Stimulated activated effector memory CD8-positive, alpha-beta T cell treated with anti-CD3 and anti-CD28 coated beads, Interleukin-12 subunit alpha, Interleukin-12 subunit beta, amount 100 ng/mL, for 72 hours (primary cell): ENCODE measurements around the gene ZBTB11.
"Not testable (repeated sequence)": the region's sequence is repeated elsewhere in the genome, so short reads cannot be mapped to it uniquely, and the experiment has no call there.

ENCODE experiments used
- ATAC-seq: fragments of 150-1000 bp; cut with Tn5 transposase; 2 replicates; pipeline ENCODE4 v1.10.0; 2021
- DNase-seq, 2 donors: peaks; one replicate each; pipeline ENCODE4 v3.0.0; 2021 to 2022; ENCODE audit warnings: low spot score in 2 of 2
- H3K27ac Mint-ChIP-seq: one replicate; pipeline ENCODE4 v1.8.0; 2022; ENCODE audit warnings: mild to moderate bottlenecking, mixed read lengths
- H3K36me3 Mint-ChIP-seq: one replicate; pipeline ENCODE4 v1.8.0; 2022; ENCODE audit warnings: mild to moderate bottlenecking, mixed read lengths
- H3K4me1 Mint-ChIP-seq: one replicate; pipeline ENCODE4 v1.8.0; 2022; ENCODE audit warnings: mixed read lengths
- H3K4me3 Mint-ChIP-seq: one replicate; pipeline ENCODE4 v1.8.0; 2022; ENCODE audit warnings: mild to moderate bottlenecking, mixed read lengths
- H3K9me3 Mint-ChIP-seq: one replicate; pipeline ENCODE4 v1.8.0; 2022; ENCODE audit warnings: mixed read lengths

Gene ZBTB11

DNA sequence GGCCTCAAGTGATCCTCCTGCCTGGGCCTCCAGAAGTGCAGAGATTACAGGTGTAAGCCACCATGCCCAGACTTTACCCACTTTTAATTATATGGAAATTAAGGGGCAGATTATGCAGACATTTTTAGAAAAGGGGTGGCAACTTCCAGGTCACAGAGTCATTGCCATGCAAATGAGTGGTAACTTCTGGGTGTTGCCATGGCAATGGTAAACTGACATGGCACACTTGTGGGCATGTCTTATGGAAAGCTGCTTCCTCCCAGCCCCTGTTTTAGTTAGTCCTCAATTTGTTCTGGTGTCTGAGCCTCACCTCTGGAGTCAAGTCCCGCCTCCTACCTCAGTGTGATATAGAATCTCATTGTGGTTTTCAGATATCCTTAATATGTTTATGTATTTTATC lies 53.3 kb downstream of the ZBTB11 start:
- no peaks in the 10 kb centered on the region for H3K4me1 Mint-ChIP-seq
- no peak overlapping the region for H3K27ac Mint-ChIP-seq
- H3K4me3 Mint-ChIP-seq, result no peak overlapping the region
- H3K9me3 Mint-ChIP-seq, result no peaks in the 10 kb centered on the region
- DNase-seq, result no peak
- H3K36me3 Mint-ChIP-seq, result no peaks in the 10 kb centered on the region
- ATAC-seq, result no peak

DNA sequence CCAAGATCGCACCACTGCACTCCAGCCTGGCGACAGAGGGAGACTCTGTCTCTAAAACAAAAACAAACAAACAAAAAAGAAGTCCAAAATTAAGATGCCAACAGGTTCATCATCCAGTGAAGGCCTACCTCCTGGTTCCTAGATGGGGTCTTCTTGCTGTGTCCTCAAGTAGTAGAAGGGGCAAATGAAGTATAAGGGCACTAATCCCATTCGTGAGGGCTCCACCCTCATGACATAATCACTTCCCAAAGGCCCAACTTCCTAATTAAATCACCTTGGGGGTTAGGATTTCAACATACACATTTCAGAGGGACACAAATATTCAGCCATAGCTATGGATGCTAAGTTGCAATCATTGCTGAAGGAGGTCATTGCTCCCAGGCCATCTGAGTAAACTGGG lies 57.2 kb downstream of the ZBTB11 start:
- no peak for DNase-seq
- H3K9me3 Mint-ChIP-seq, result no peaks in the 10 kb centered on the region
- H3K4me1 Mint-ChIP-seq, result no peaks in the 10 kb centered on the region
- no peaks in the 10 kb centered on the region for H3K36me3 Mint-ChIP-seq
- H3K27ac Mint-ChIP-seq, result no peak overlapping the region
- no peak overlapping the region for H3K4me3 Mint-ChIP-seq
- ATAC-seq, result no peak

DNA sequence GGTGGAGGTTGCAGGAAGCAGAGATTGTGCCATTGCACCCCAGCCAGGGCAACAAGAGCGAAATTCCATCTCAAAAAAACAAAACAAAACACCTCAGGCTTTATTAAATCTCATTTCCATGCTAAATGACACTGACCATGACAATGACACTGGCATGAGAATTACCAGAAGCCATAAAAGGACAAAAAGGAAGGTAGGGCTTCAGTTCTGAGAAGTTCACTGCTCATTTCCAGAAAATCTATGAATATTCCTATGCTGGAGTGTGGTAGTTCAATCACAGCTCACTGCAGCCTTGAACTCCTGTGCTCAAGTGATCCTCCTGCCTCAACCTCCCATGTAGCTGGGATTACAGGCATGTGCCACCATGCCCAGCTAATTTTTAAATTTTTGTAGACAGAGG lies 58.2 kb downstream of the ZBTB11 start:
- H3K27ac Mint-ChIP-seq, result no peak overlapping the region
- no peaks in the 10 kb centered on the region for H3K9me3 Mint-ChIP-seq
- H3K4me1 Mint-ChIP-seq, result no peaks in the 10 kb centered on the region
- no peaks in the 10 kb centered on the region for H3K36me3 Mint-ChIP-seq
- DNase-seq (no peak), ATAC-seq (no peak)
- H3K4me3 Mint-ChIP-seq, result no peak overlapping the region

DNA sequence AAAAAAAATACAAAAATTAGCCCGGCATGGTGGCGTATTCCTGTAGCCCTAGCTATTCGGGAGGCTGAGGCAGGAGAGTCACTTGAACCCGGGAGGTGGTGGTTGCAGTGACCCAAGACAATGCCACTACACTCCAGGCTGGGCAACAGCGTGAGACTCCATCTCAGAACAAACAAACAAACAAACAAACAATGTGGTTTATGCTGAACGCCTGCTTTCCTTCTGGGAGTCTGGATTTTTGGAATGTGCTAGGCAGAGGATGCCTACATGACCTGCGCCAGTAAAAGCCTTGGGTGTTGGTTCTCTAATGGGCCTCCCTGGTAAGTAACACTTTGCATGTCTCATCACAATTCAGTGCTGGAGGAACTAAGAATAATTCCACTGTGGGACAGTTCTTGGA lies 59.5 kb downstream of the ZBTB11 start:
- no peaks in the 10 kb centered on the region for H3K36me3 Mint-ChIP-seq
- H3K4me1 Mint-ChIP-seq, result no peaks in the 10 kb centered on the region
- no peak overlapping the region for H3K27ac Mint-ChIP-seq
- ATAC-seq (no peak), DNase-seq (no peak)
- no peak overlapping the region for H3K4me3 Mint-ChIP-seq
- H3K9me3 Mint-ChIP-seq, result no peaks in the 10 kb centered on the region

DNA sequence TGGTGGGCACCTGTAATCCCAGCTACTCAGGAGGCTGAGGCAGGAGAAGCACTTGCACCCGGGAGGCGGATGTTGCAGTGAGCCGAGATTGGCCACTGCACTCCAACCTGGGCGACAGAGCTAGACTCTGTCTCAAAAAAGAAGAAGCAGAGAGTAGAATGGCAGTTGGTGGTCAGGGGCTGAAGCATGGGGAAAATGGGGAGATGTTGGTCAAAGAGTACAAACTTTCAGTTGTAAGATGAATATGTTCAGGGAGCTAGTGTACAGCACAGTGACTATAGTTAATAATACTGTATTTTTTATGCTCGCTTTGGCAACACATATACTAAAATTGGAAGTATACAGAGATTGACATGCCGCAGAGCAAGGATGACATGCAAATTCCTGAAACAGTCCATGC lies 61.4 kb downstream of the ZBTB11 start:
- H3K36me3 Mint-ChIP-seq, result no peaks in the 10 kb centered on the region

DNA sequence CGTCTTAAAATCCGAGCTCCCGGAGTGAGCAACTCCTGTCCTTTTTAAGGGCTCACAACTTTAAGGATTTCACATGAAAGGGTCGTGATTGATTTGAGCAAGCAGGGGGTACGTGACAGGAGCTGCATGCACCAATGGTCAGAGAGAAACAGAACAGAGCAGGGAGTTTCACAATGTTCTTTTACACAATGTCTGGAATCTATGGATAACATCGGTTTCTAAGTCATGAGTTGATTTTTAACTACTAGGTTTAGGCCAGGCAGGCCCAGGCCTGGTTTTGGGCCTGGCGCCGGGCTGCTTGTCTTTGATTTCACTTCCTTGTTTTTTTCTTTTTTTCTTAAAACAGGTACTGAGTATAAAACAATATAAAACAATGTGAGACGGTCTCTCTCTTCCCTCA lies 63.9 kb downstream of the ZBTB11 start:
- H3K4me1 Mint-ChIP-seq, H3K9me3 Mint-ChIP-seq, H3K36me3 Mint-ChIP-seq, H3K27ac Mint-ChIP-seq, H3K4me3 Mint-ChIP-seq, DNase-seq, ATAC-seq: not testable (repeated sequence)

More for the DNA sequence above, 61.4 kb downstream of the ZBTB11 start:
- DNase-seq, result no peak
- no peaks in the 10 kb centered on the region for H3K9me3 Mint-ChIP-seq
- no peak overlapping the region for H3K27ac Mint-ChIP-seq
- ATAC-seq, result no peak
- no peak overlapping the region for H3K4me3 Mint-ChIP-seq
- no peaks in the 10 kb centered on the region for H3K4me1 Mint-ChIP-seq

DNA sequence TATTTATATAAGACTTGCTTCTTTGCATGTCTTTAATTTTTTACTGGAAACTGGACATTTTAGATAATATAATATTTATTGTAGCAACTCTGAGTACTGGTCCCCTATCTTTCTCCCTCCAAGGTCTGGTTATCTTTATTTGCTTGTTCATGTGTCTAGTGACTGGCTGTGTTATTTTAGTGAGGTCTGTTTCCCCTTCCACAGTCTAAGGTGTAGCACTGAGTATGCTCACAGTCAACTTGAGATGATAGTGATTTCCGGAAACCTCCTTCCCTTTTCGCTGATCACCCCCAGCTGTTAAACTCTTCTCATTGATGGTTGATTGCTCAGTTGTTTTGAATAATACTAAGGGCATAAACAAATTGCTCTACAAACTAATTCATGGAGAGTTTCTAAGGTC lies 65.9 kb downstream of the ZBTB11 start:
- Mint-ChIP-seq H3K27ac (no peak overlapping the region), H3K4me3 (no peak overlapping the region), H3K4me1 (no peaks in the 10 kb centered on the region), H3K9me3 (no peaks in the 10 kb centered on the region), H3K36me3 (no peaks in the 10 kb centered on the region)
- DNase-seq (no peak), ATAC-seq (no peak)

DNA sequence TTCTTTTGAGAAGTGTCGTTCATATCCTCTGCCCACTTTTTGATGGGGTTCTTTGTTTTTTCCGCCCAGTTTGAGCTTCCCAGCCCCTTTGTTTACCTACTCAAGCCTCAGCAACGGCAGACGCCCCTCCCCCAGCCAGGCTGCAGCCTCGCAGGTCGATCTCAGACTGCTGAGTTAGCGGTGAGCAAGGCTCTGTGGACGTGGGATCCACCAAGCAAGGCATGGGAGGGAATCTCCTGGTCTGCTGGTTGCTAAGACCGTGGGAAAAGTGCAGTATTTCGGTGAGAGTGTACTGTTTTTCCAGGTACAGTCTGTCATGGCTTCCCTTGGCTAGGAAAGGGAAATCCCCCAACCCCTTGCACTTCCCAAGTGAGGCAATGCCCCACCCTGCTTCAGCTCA lies 71.5 kb downstream of the ZBTB11 start:
- not testable (repeated sequence) for H3K4me1 Mint-ChIP-seq, H3K36me3 Mint-ChIP-seq, ATAC-seq, H3K9me3 Mint-ChIP-seq, H3K27ac Mint-ChIP-seq, H3K4me3 Mint-ChIP-seq
- peak in 1 of 2 donors; percentile 35 for DNase-seq

DNA sequence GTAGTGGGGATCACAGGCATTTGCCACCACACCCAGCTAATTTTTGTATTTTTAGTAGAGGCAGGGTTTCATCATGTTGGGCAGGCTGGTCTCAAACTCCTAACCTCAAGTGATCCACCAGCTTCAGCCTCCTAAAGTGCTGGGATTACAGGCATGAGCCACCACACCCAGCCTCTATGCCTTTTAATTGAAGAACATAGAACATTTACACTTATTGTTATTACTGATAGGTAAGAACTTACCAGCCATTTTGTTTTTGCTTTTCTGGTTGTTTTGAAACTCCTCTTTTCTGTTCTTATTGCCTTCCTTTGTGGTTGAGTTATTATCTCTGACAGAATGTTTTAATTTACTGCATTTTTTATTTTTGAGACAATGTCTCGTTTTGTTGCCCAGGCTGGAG lies 73.7 kb downstream of the ZBTB11 start:
- Mint-ChIP-seq H3K4me3 (no peak overlapping the region), H3K27ac (peak overlapping the region; percentile 10), H3K36me3 (no peaks in the 10 kb centered on the region), H3K9me3 (no peaks in the 10 kb centered on the region), H3K4me1 (no peaks in the 10 kb centered on the region)
- DNase-seq, result no peak
- no peak for ATAC-seq

DNA sequence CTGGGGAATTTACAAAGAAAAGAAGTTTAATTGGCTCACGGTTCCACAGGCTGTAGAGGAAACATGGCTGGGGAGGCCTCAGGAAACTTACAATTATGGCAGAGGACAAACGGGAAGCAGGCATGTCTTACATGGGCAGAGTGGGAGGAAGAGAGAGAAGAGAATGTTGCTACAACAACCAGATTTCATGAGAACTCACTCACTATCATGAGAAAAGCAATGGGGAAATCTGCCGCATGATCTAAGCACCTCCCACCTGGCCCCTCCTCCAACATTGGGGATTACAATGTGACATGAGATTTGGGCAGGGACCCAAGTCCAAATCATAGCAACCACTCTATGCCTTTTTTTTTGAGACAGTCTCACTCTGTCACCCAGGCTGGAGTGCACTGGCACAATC lies 74.2 kb downstream of the ZBTB11 start:
- DNase-seq (peak in 1 of 2 donors; percentile 43), ATAC-seq (no peak)
- Mint-ChIP-seq H3K4me3 (no peak overlapping the region), H3K36me3 (peaks cover 1% of the 10 kb centered on the region), H3K9me3 (no peaks in the 10 kb centered on the region), H3K27ac (no peak overlapping the region), H3K4me1 (no peaks in the 10 kb centered on the region)
